HUES48 (cell line): ENCODE data around the gene HOMER2.
"Not testable (repeated sequence)": the region's sequence is repeated elsewhere in the genome, so short reads cannot be mapped to it uniquely, and the experiment has no call there.

ENCODE experiments used
- H3K27ac ChIP-seq: one replicate; pipeline ENCODE4 v1.7.0; 2013; ENCODE audit warnings: low read depth, low read length, inconsistent platforms
- H3K27me3 ChIP-seq: 2 replicates; pipeline ENCODE4 v1.6.1; 2013; ENCODE audit warnings: mild to moderate bottlenecking, low read length; ENCODE audit not compliant: control insufficient read depth, insufficient read depth
- H3K36me3 ChIP-seq: 2 replicates; pipeline ENCODE4 v1.6.1; 2013; ENCODE audit warnings: low read length; ENCODE audit not compliant: control insufficient read depth, insufficient read depth
- H3K4me1 ChIP-seq: 2 replicates; pipeline ENCODE4 v1.6.1; 2013; ENCODE audit warnings: mild to moderate bottlenecking, low read length; ENCODE audit not compliant: control insufficient read depth, insufficient read depth
- H3K4me3 ChIP-seq: 2 replicates; pipeline ENCODE4 v1.5.1; 2013; ENCODE audit warnings: mild to moderate bottlenecking, low read depth, low read length
- H3K9ac ChIP-seq: 2 replicates; pipeline ENCODE4 v1.6.1; 2013; ENCODE audit warnings: mild to moderate bottlenecking, low read depth, low read length, moderate library complexity
- H3K9me3 ChIP-seq: 2 replicates; pipeline ENCODE4 v1.6.1; 2013; ENCODE audit warnings: low read length; ENCODE audit not compliant: control insufficient read depth, insufficient read depth

The HOMER2 gene

GRCh38 chr15:82952158-82953081, at the start of gene HOMER2:
TSS of gene HOMER2 (minus strand) at chr15:82952720. CDS start at chr15:82952535, 185 bp downstream.
- Histone ChIP-seq H3K9ac (no peak within 1 kb of the TSS), H3K4me3 (peak within 1 kb of the TSS; percentile 74), H3K4me1 (0 out of 2 replicates have a peak, but pooled peaks cover 5% of the 10 kb centered on the region), H3K27me3 (peaks cover 24% of the 10 kb centered on the region), H3K27ac (no peak within 1 kb of the TSS), H3K9me3 (no peaks in the 10 kb centered on the region), H3K36me3 (no peaks in the 10 kb centered on the region)

GRCh38 chr15:83000672-83001031, 48.1 kb upstream of the HOMER2 start:
- H3K9ac ChIP-seq, H3K27ac ChIP-seq, H3K9me3 ChIP-seq, H3K4me3 ChIP-seq, H3K4me1 ChIP-seq, H3K27me3 ChIP-seq: not testable (repeated sequence)
- peaks cover 12% of the 10 kb centered on the region; the same call in 1 of the 2 replicates for H3K36me3 ChIP-seq

GRCh38 chr15:82999905-83000671, 47.6 kb upstream of the HOMER2 start:
- Histone ChIP-seq H3K4me3 (no peak overlapping the region), H3K9ac (no peak overlapping the region)

GRCh38 chr15:82999426-82999825, 46.9 kb upstream of the HOMER2 start:
- no peak overlapping the region for H3K4me3 ChIP-seq
- no peaks in the 10 kb centered on the region for H3K27me3 ChIP-seq
- H3K36me3 ChIP-seq: peaks cover 4% of the 10 kb centered on the region; the same call in 1 of the 2 replicates
- H3K9me3 ChIP-seq: no peaks in the 10 kb centered on the region
- no peak overlapping the region for H3K27ac ChIP-seq
- H3K4me1 ChIP-seq: no peaks in the 10 kb centered on the region
- no peak overlapping the region for H3K9ac ChIP-seq

More at GRCh38 chr15:82999905-83000671, 47.6 kb upstream of the HOMER2 start:
- H3K4me1 ChIP-seq: no peaks in the 10 kb centered on the region
- H3K27me3 ChIP-seq: no peaks in the 10 kb centered on the region
- peaks cover 10% of the 10 kb centered on the region; the same call in 1 of the 2 replicates for H3K36me3 ChIP-seq
- H3K27ac ChIP-seq: no peak overlapping the region
- H3K9me3 ChIP-seq: no peaks in the 10 kb centered on the region

GRCh38 chr15:82995938-82996337, 43.4 kb upstream of the HOMER2 start:
- no peak overlapping the region for H3K9ac ChIP-seq
- H3K27ac ChIP-seq: no peak overlapping the region
- H3K36me3 ChIP-seq: no peaks in the 10 kb centered on the region
- no peaks in the 10 kb centered on the region for H3K4me1 ChIP-seq
- H3K4me3 ChIP-seq: no peak overlapping the region
- H3K9me3 ChIP-seq: no peaks in the 10 kb centered on the region
- H3K27me3 ChIP-seq: no peaks in the 10 kb centered on the region

- Histone ChIP-seq H3K9ac (no peak overlapping the region), H3K27me3 (no peaks in the 10 kb centered on the region), H3K27ac (no peak overlapping the region), H3K4me3 (no peak overlapping the region), H3K36me3 (peaks cover 5% of the 10 kb centered on the region), H3K4me1 (no peaks in the 10 kb centered on the region), H3K9me3 (no peaks in the 10 kb centered on the region)
These were observed 42.6 kb upstream of the HOMER2 start for GRCh38 chr15:82995076-82995475.

GRCh38 chr15:82993144-82993543, 40.6 kb upstream of the HOMER2 start:
- no peaks in the 10 kb centered on the region for H3K27me3 ChIP-seq
- H3K4me1 ChIP-seq: no peaks in the 10 kb centered on the region
- H3K9ac ChIP-seq: no peak overlapping the region
- no peaks in the 10 kb centered on the region for H3K9me3 ChIP-seq
- no peak overlapping the region for H3K27ac ChIP-seq
- no peak overlapping the region for H3K4me3 ChIP-seq
- H3K36me3 ChIP-seq: peaks cover 20% of the 10 kb centered on the region

GRCh38 chr15:82992436-82992998, 40.0 kb upstream of the HOMER2 start:
- H3K36me3 ChIP-seq: peaks cover 20% of the 10 kb centered on the region
- no peaks in the 10 kb centered on the region for H3K4me1 ChIP-seq

GRCh38 chr15:82986442-82986780, 33.9 kb upstream of the HOMER2 start:
- Histone ChIP-seq H3K9me3 (no peaks in the 10 kb centered on the region), H3K27ac (peak overlapping the region; percentile 52), H3K4me3 (peak overlapping the region; percentile 91)

More at GRCh38 chr15:82992436-82992998, 40.0 kb upstream of the HOMER2 start:
- H3K4me3 ChIP-seq: no peak overlapping the region
- no peak overlapping the region for H3K9ac ChIP-seq
- no peaks in the 10 kb centered on the region for H3K27me3 ChIP-seq
- H3K9me3 ChIP-seq: no peaks in the 10 kb centered on the region
- no peak overlapping the region for H3K27ac ChIP-seq

GRCh38 chr15:82985688-82986441, 33.3 kb upstream of the HOMER2 start, which contains the start of gene RAMAC:
TSS of gene RAMAC (plus strand) at chr15:82986210. CDS start at chr15:82989019, 2,809 bp downstream.
- Histone ChIP-seq H3K9ac (peak within 1 kb of the TSS; percentile 79), H3K27me3 (peaks cover 6% of the 10 kb centered on the region), H3K27ac (peak within 1 kb of the TSS; percentile 52), H3K4me1 (no peaks in the 10 kb centered on the region), H3K36me3 (peaks cover 24% of the 10 kb centered on the region), H3K9me3 (no peaks in the 10 kb centered on the region), H3K4me3 (peak within 1 kb of the TSS; percentile 91)

More at GRCh38 chr15:82986442-82986780, 33.9 kb upstream of the HOMER2 start:
- peaks cover 24% of the 10 kb centered on the region for H3K36me3 ChIP-seq
- H3K27me3 ChIP-seq: peaks cover 6% of the 10 kb centered on the region
- H3K4me1 ChIP-seq: no peaks in the 10 kb centered on the region
- peak overlapping the region; percentile 79 for H3K9ac ChIP-seq
